ENCODE measurements around the gene NBPF1. TPM values are rescaled to one million over a fixed set of nuclear protein-coding genes. Genes with fewer than 3 reads are reported as not detected.
A peak's percentile ranks its signal among the peaks of the same experiment; 100 is the strongest.
"Not testable (repeated sequence)": the region's sequence is repeated elsewhere in the genome, so short reads cannot be mapped to it uniquely, and the experiment has no call there.

The NBPF1 gene
- total and polyA plus RNA-seq, 2 donors from 2014 or later, result 8.0 to 56.3 TPM

DNA sequence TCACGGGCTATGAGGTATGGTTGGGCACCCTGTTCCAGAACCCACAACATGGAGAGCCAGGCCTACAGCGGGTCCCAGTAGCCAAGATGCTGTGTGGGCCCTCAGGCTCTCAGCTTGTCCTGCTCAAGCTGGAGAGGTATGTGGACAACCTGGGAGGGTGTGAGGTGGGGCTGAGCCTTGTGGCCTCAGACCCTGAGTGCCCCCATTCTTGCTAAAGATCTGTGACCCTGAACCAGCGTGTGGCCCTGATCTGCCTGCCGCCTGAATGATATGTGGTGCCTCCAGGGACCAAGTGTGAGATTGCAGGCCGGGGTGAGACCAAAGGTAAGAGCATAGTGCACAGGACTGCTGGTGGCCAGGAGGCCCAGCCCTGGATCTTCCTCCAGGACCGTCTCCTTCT is 36.0 kb upstream of the NBPF1 start:
- H3K4me1 ChIP-seq (ENCODE audit: control insufficient read depth in 2 of 3, insufficient read depth in 2 of 3, low read depth in 1 of 3, low read length in 3 of 3); H3K36me3 ChIP-seq (ENCODE audit: control insufficient read depth in 2 of 3, insufficient read depth in 3 of 3, low read length in 3 of 3); H3K4me3 ChIP-seq (ENCODE audit: low read length in 3 of 3); H3K27me3 ChIP-seq (ENCODE audit: control insufficient read depth, insufficient read depth, low read length); H3K9me3 ChIP-seq (ENCODE audit: control insufficient read depth in 2 of 3, insufficient read depth in 1 of 3, low read length in 3 of 3); H3K9ac ChIP-seq (ENCODE audit: low read length in 3 of 3); H3K27ac ChIP-seq (ENCODE audit: low read depth in 2 of 2, low read length in 2 of 2); FAIRE-seq; intact Hi-C loops (cut with DNase I): not testable (repeated sequence)
- peak in 3 of 5 donors; percentile 9 to 76 (median 48) for DNase-seq

GRCh38 chr1:16648756-16649155 is 35.4 kb upstream of the NBPF1 start:
- H3K9ac ChIP-seq (ENCODE audit: low read length in 3 of 3); H3K27ac ChIP-seq (ENCODE audit: low read depth in 2 of 2, low read length in 2 of 2); H3K4me3 ChIP-seq (ENCODE audit: low read length in 3 of 3); H3K36me3 ChIP-seq (ENCODE audit: control insufficient read depth in 2 of 3, insufficient read depth in 3 of 3, low read length in 3 of 3); H3K27me3 ChIP-seq (ENCODE audit: control insufficient read depth, insufficient read depth, low read length); intact Hi-C loops (cut with DNase I); H3K9me3 ChIP-seq (ENCODE audit: control insufficient read depth in 2 of 3, insufficient read depth in 1 of 3, low read length in 3 of 3); FAIRE-seq: not testable (repeated sequence)
- peaks cover 0 to 12% (median 11%) of the 10 kb centered on the region in 3 donors for H3K4me1 ChIP-seq (ENCODE audit: control insufficient read depth in 2 of 3, insufficient read depth in 2 of 3, low read depth in 1 of 3, low read length in 3 of 3)
- peak in 3 of 5 donors; percentile 8 to 64 (median 26) for DNase-seq

GRCh38 chr1:16648250-16648649 is 34.9 kb upstream of the NBPF1 start:
- intact Hi-C loops (cut with DNase I); FAIRE-seq: not testable (repeated sequence)

GRCh38 chr1:16647179-16648176 is 34.1 kb upstream of the NBPF1 start:
- DNase-seq, result peak in 1 of 5 donors; percentile 82
- H3K9ac ChIP-seq (ENCODE audit: low read length in 3 of 3); intact Hi-C loops (cut with DNase I); H3K9me3 ChIP-seq (ENCODE audit: control insufficient read depth in 2 of 3, insufficient read depth in 1 of 3, low read length in 3 of 3); H3K27me3 ChIP-seq (ENCODE audit: control insufficient read depth, insufficient read depth, low read length); H3K27ac ChIP-seq (ENCODE audit: low read depth in 2 of 2, low read length in 2 of 2); H3K36me3 ChIP-seq (ENCODE audit: control insufficient read depth in 2 of 3, insufficient read depth in 3 of 3, low read length in 3 of 3); FAIRE-seq; H3K4me3 ChIP-seq (ENCODE audit: low read length in 3 of 3): not testable (repeated sequence)
- H3K4me1 ChIP-seq (ENCODE audit: control insufficient read depth in 2 of 3, insufficient read depth in 2 of 3, low read depth in 1 of 3, low read length in 3 of 3), result peaks cover 0 to 25% (median 21%) of the 10 kb centered on the region in 3 donors

More at GRCh38 chr1:16648250-16648649, 34.9 kb upstream of the NBPF1 start:
- not testable (repeated sequence) for H3K27ac ChIP-seq (ENCODE audit: low read depth in 2 of 2, low read length in 2 of 2); H3K9me3 ChIP-seq (ENCODE audit: control insufficient read depth in 2 of 3, insufficient read depth in 1 of 3, low read length in 3 of 3); H3K4me3 ChIP-seq (ENCODE audit: low read length in 3 of 3); H3K36me3 ChIP-seq (ENCODE audit: control insufficient read depth in 2 of 3, insufficient read depth in 3 of 3, low read length in 3 of 3); H3K9ac ChIP-seq (ENCODE audit: low read length in 3 of 3); H3K27me3 ChIP-seq (ENCODE audit: control insufficient read depth, insufficient read depth, low read length)
- peaks cover 0 to 17% (median 14%) of the 10 kb centered on the region in 3 donors for H3K4me1 ChIP-seq (ENCODE audit: control insufficient read depth in 2 of 3, insufficient read depth in 2 of 3, low read depth in 1 of 3, low read length in 3 of 3)
- peak in 3 of 5 donors; percentile 29 to 56 (median 54) for DNase-seq

DNA sequence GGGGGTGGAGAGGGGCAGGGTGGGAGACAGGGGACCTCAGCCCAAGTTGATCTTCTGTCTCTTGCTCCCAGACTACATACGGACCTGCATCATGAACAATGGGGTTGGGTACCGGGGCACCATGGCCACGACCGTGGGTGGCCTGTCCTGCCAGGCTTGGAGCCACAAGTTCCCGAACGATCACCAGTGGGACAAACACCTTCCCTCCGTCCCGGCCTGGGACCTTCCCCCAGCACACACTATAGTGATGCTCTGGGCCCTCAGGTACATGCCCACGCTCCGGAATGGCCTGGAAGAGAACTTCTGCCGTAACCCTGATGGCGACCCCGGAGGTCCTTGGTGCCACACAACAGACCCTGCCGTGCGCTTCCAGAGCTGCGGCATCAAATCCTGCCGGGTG is 33.4 kb upstream of the NBPF1 start:
- H3K36me3 ChIP-seq (ENCODE audit: control insufficient read depth in 2 of 3, insufficient read depth in 3 of 3, low read length in 3 of 3); DNase-seq; H3K27me3 ChIP-seq (ENCODE audit: control insufficient read depth, insufficient read depth, low read length); H3K4me3 ChIP-seq (ENCODE audit: low read length in 3 of 3); H3K9me3 ChIP-seq (ENCODE audit: control insufficient read depth in 2 of 3, insufficient read depth in 1 of 3, low read length in 3 of 3); intact Hi-C loops (cut with DNase I); H3K27ac ChIP-seq (ENCODE audit: low read depth in 2 of 2, low read length in 2 of 2); H3K9ac ChIP-seq (ENCODE audit: low read length in 3 of 3); FAIRE-seq: not testable (repeated sequence)
- H3K4me1 ChIP-seq (ENCODE audit: control insufficient read depth in 2 of 3, insufficient read depth in 2 of 3, low read depth in 1 of 3, low read length in 3 of 3), result peaks cover 0 to 27% (median 21%) of the 10 kb centered on the region in 3 donors

DNA sequence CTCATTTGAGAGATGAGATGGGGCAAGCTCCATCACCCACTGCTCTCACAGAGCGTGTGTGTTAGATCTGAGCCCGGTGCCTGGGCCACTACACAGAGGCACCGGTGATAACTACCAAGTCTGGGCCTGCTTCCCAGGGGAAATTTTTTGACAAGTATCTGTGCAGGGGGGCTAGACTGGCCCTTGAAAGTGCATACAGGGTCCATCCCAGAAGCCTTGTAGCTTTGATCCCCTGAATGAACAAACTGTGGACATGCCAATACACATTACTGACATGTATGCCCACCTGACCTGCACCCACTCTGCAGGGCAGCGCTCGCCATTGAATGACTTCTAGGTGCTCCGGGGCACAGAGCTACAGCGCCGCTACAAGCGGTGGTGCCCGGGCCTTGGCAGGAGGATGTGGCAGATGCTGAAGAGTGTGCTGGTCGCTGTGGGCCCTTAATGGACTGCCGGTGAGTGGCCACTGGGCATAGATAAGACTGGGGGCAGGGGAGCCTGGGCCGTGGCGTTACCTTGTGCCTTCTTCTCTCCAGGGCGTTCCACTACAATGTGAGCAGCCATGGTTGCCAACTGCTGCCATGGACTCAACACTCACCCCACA is 32.8 kb upstream of the NBPF1 start:
- H3K9ac ChIP-seq (ENCODE audit: low read length in 3 of 3); H3K36me3 ChIP-seq (ENCODE audit: control insufficient read depth in 2 of 3, insufficient read depth in 3 of 3, low read length in 3 of 3); intact Hi-C loops (cut with DNase I); H3K27me3 ChIP-seq (ENCODE audit: control insufficient read depth, insufficient read depth, low read length); H3K27ac ChIP-seq (ENCODE audit: low read depth in 2 of 2, low read length in 2 of 2); H3K9me3 ChIP-seq (ENCODE audit: control insufficient read depth in 2 of 3, insufficient read depth in 1 of 3, low read length in 3 of 3); H3K4me3 ChIP-seq (ENCODE audit: low read length in 3 of 3); FAIRE-seq: not testable (repeated sequence)
- peaks cover 0 to 27% (median 21%) of the 10 kb centered on the region in 3 donors for H3K4me1 ChIP-seq (ENCODE audit: control insufficient read depth in 2 of 3, insufficient read depth in 2 of 3, low read depth in 1 of 3, low read length in 3 of 3)
- peak in 3 of 5 donors; percentile 13 to 78 (median 66) for DNase-seq

DNA sequence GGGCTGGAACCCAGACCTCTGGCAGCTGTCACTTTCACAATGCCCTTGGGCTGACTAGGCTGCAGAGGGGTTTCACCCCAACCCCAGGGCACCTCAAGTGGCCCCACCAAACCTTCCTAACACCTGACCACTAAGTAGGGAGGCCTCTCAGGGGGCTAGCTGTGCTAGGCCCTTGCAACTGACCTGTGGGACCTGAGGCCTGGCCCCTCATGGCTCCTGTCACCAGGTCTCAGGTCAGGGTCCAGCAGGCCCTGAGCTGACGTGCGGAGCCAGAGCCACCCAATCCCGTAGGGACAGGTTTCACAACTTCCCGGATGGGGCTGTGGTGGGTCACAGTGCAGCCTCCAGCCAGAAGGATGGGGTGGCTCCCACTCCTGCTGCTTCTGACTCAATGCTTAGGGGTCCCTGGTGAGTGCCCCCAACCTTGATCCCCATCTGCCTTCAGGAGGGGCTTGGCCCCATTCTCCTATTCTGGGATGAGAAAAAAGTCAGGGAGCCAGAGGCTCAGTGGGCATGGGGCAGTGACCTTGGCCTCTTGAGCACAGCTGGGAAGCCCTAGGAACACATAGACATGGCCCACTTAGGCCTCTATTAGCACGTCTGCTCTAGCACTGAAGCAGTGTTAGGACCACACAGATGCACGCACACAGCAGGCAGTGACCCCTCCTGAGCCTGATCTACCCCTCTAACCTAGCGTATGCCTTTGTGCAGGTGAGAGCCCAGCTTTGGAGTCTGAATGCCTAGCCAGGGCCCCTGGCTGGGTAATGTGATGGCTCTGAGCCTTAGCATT is 32.1 kb upstream of the NBPF1 start:
- peaks cover 0 to 27% (median 21%) of the 10 kb centered on the region in 3 donors for H3K4me1 ChIP-seq (ENCODE audit: control insufficient read depth in 2 of 3, insufficient read depth in 2 of 3, low read depth in 1 of 3, low read length in 3 of 3)
- H3K36me3 ChIP-seq (ENCODE audit: control insufficient read depth in 2 of 3, insufficient read depth in 3 of 3, low read length in 3 of 3); intact Hi-C loops (cut with DNase I); H3K9me3 ChIP-seq (ENCODE audit: control insufficient read depth in 2 of 3, insufficient read depth in 1 of 3, low read length in 3 of 3); FAIRE-seq; H3K27me3 ChIP-seq (ENCODE audit: control insufficient read depth, insufficient read depth, low read length): not testable (repeated sequence)
- DNase-seq, result peak in 4 of 5 donors; percentile 46 to 90 (median 68)
- H3K27ac ChIP-seq (ENCODE audit: low read depth in 2 of 2, low read length in 2 of 2), result peak overlapping the region in 1 of 2 donors; percentile 79
- peak overlapping the region in 1 of 3 donors; percentile 91 for H3K9ac ChIP-seq (ENCODE audit: low read length in 3 of 3)
- H3K4me3 ChIP-seq (ENCODE audit: low read length in 3 of 3), result peak overlapping the region in 2 of 3 donors; percentile 90 to 97
